Midbrain (tissue), 1 donor: ENCODE results near the gene KATNB1.
"Not testable (repeated sequence)": the region's sequence is repeated elsewhere in the genome, so short reads cannot be mapped to it uniquely, and the experiment has no call there.

Source experiments
- DNase-seq: peaks from one replicate; lab custom pipeline; 2025; lab: John Stamatoyannopoulos, UW

The KATNB1 gene

GRCh38 chr16:57743886-57744641 is 8.5 kb downstream of the KATNB1 start:
- DNase-seq, result no peak

DNA sequence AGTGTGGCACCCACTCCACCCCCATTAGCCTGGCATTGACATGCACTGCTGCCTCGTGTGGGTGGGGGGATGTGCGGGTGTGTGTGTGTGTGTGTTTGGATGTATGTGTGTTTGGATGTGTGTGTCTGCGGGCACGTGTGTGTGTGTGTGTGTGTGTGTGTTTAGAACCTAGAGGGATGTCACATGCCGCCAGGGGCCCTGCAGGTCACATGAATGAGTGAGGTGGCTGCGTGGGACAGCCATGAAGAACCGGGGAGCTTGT is 9.0 kb downstream of the KATNB1 start:
- DNase-seq, result no peak

- no peak for DNase-seq
These were observed 10.2 kb downstream of the KATNB1 start for GRCh38 chr16:57745768-57746167.

GRCh38 chr16:57746316-57746715 is 10.7 kb downstream of the KATNB1 start:
- DNase-seq, result not testable (repeated sequence)

DNA sequence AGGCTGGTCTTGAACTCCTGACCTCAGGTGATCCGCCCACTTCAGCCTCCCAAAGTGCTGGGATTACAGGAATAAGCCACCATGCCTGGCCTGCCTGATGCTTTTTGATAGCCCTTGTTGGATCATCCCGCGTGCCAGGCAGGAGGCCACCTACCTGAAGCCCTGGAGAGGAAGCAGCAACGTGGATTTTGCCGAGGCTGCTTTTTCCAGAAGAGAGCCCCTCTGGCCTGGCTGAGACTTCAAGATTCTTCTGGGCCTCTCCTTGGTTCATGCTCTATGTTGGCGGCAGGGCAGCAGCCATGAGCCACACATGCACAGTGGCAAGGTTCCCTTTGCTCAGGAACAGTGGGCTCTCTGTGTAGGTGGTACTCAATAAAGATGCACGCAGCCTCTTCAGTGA is 11.5 kb downstream of the KATNB1 start:
- DNase-seq, result no peak

GRCh38 chr16:57747496-57747895 is 11.9 kb downstream of the KATNB1 start:
- DNase-seq, result no peak

GRCh38 chr16:57747996-57748395 is 12.4 kb downstream of the KATNB1 start:
- no peak for DNase-seq

- DNase-seq, result no peak
These were observed 13.0 kb downstream of the KATNB1 start for GRCh38 chr16:57748596-57748995.

GRCh38 chr16:57749101-57749692 is 13.6 kb downstream of the KATNB1 start:
- DNase-seq, result no peak

DNA sequence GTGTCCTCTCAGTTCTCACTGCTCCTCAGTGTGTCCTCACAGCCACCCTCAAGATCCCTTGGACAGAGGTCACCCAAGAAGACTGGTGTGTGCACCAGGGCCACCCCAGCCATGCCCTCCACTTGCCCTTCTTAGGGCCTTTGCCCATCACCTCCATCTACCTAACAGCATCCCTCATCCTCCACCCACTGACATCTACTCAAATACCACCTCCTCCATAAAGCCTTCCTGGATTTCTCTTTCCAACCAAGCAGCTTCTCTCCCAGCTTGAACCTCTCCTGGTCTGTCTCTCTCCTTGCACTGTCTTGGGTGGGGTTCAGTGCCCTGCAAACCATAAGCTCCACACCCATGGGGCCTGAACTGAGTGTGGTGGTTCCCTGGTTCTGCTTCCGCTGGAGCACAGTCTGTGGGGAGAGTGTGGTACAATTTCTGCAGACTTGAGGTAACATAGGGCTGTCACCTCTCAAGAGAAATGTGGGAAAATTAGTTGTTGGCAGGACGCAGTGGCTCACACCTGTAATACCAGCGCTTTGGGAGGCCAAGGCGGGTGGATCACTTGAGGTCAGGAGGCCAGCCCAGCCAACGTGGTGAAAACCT is 14.4 kb downstream of the KATNB1 start:
- DNase-seq, result no peak

- DNase-seq, result no peak
These were observed 15.4 kb downstream of the KATNB1 start for GRCh38 chr16:57750796-57751538.

DNA sequence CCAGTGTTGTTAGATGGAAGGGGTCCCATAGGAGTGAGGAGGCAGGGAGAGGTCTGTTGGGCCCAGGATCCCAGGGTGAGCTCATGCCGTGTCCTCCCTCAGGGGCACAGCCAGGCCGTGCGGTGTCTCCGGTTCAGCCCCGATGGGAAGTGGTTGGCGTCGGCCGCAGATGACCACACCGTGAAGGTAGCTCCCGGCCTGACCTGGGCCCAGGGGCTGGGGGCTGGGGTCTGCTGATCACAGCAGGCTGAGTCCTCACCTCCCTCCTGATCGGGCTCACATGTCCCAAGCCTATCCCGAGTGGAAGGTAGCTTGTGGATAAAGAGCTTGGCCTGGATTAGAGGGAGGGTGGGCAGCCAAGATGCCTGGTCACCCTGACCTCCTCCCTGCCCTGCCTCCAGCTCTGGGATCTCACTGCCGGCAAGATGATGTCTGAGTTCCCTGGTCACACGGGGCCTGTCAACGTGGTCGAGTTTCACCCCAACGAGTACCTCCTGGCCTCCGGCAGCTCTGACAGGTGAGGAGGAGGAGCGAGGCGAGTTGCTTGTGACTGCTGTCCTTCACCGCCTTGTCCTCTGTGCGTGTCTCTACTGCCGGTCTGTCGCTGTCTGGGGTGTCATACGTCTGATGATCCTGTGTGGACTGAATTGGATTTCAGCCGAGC is 16.1 kb downstream of the KATNB1 start:
- DNase-seq, result no peak

GRCh38 chr16:57752203-57752580 is 16.6 kb downstream of the KATNB1 start:
- no peak for DNase-seq

GRCh38 chr16:57752581-57753447 is 17.2 kb downstream of the KATNB1 start:
- no peak for DNase-seq

DNA sequence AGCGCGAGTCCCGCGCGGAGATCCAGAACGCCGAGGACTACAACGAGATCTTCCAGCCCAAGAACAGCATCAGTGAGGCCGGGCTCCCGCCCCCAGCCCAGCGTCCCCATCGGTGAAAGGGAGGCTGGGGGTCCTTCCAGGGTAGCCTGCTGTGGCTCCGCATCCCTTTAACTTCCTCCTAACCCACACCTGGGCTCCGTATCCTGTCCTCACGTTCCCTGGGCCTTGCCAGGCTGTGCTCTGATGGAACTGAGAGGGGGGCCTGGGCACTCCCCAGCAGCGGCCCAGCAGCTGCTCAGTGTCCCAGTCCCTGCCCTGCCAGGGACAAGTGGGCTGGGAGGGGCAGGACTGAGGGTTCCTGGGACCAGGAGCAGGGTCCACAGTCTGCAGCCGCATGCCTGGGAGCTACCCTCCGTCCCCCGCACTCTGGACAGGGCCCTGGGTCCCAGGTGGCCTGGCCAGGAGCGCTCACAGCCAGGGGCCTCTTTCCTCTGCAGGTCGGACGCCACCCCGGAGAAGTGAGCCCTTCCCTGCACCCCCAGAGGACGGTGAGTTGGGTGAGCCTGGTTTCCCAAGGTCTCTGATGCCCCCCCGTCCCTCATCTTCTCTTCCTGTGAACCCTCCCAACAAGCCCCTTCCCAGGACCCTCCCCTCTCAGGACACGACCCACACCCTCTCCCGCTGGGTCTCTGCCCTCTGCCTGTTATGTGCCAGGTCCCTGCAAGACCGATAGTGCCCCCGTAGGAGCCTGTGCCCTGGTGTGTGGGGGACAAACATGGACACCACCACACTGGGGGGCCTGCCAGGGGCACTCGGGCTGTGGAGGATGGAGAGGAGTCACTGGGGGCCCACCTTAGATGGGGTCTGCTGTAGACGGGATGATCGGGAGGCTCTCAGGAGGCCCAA is 18.1 kb downstream of the KATNB1 start:
- no peak for DNase-seq

- DNase-seq, result no peak
These were observed 18.9 kb downstream of the KATNB1 start for GRCh38 chr16:57754354-57755060.

- no peak for DNase-seq
These were observed 19.6 kb downstream of the KATNB1 start for GRCh38 chr16:57755061-57755684.

- DNase-seq, result no peak
These were observed 20.3 kb downstream of the KATNB1 start for GRCh38 chr16:57755726-57756423.
